ENCODE data around the gene JMJD1C.

- TF ChIP-seq CTCF (IDR thresholded peaks at IDR 0.05) (no peak), POLR2A (IDR thresholded peaks at IDR 0.05) (no peak)
Measured at GRCh38 chr10:63192826-63193225, 273.0 kb downstream of the JMJD1C start.
